Brain microvascular endothelial cell (primary cell): ENCODE results near the gene PADI1.

Experiments used
- DNase-seq: peaks from one replicate; pipeline ENCODE4 v3.0.0-alpha.2; 2020
- H3K27ac ChIP-seq: fragments of 250-450 bp; sonication (Bioruptor Pico); 2 replicates; pipeline ENCODE4 v1.5.1; 2020; ENCODE audit warnings: mild to moderate bottlenecking, moderate library complexity
- H3K27me3 ChIP-seq: fragments of 250-450 bp; sonication (Bioruptor Pico); replicated peaks from 2 replicates; pipeline ENCODE4 v1.5.1; 2020; ENCODE audit warnings: mild to moderate bottlenecking
- H3K36me3 ChIP-seq: fragments of 250-450 bp; sonication (Bioruptor Pico); replicated peaks from 2 replicates; pipeline ENCODE4 v1.5.1; 2020; ENCODE audit warnings: mild to moderate bottlenecking
- H3K4me3 ChIP-seq: 2 replicates; pipeline ENCODE4 v1.5.1; 2011; ENCODE audit warnings: low read depth, mild to moderate bottlenecking, control low read depth, low read length, moderate library complexity
- CTCF ChIP-seq: IDR thresholded peaks from 2 replicates; pipeline ENCODE4 v1.5.1; 2011; ENCODE audit warnings: low read depth, mild to moderate bottlenecking, moderate library complexity, low read length, control low read depth, inconsistent platforms; ENCODE audit errors: missing control alignments
- in situ Hi-C: cut with HindIII; loops from 2 replicates; pipeline ENCODE4 v1.10.0; 2017; ENCODE audit warnings: low sequenced_read_pairs, low pct_ligation_motif_present

The PADI1 gene

GRCh38 chr1:17208546-17208945 is 3.6 kb downstream of the PADI1 start:
- Histone ChIP-seq H3K36me3 (no peaks in the 10 kb centered on the region), H3K27me3 (no peaks in the 10 kb centered on the region), H3K4me3 (no peak overlapping the region), H3K27ac (no peak overlapping the region)
- DNase-seq, result no peak
- no peak for TF ChIP-seq CTCF
- in situ Hi-C loops, result no loop called here

GRCh38 chr1:17209430-17209829 is 4.5 kb downstream of the PADI1 start:
- Histone ChIP-seq H3K27me3 (no peaks in the 10 kb centered on the region), H3K4me3 (no peak overlapping the region), H3K27ac (no peak overlapping the region), H3K36me3 (no peaks in the 10 kb centered on the region)
- TF ChIP-seq CTCF, result no peak
- in situ Hi-C loops, result no loop called here
- no peak for DNase-seq

- in situ Hi-C loops, result no loop called here
- no peak overlapping the region for H3K4me3 ChIP-seq
- H3K27me3 ChIP-seq, result no peaks in the 10 kb centered on the region
- TF ChIP-seq CTCF, result no peak
- no peak for DNase-seq
- H3K36me3 ChIP-seq, result no peaks in the 10 kb centered on the region
- no peak overlapping the region for H3K27ac ChIP-seq
These were observed 5.2 kb downstream of the PADI1 start for GRCh38 chr1:17210176-17210575.

GRCh38 chr1:17211377-17211776 is 6.4 kb downstream of the PADI1 start:
- no peak overlapping the region for H3K4me3 ChIP-seq
- no peak for TF ChIP-seq CTCF
- in situ Hi-C loops, result no loop called here
- no peaks in the 10 kb centered on the region for H3K36me3 ChIP-seq
- no peak overlapping the region for H3K27ac ChIP-seq
- DNase-seq, result no peak
- no peaks in the 10 kb centered on the region for H3K27me3 ChIP-seq

- no peak overlapping the region for H3K27ac ChIP-seq
- in situ Hi-C loops, result no loop called here
- DNase-seq, result no peak
- H3K27me3 ChIP-seq, result no peaks in the 10 kb centered on the region
- no peak for TF ChIP-seq CTCF
- no peaks in the 10 kb centered on the region for H3K36me3 ChIP-seq
- no peak overlapping the region for H3K4me3 ChIP-seq
These were observed 7.1 kb downstream of the PADI1 start for GRCh38 chr1:17212009-17212408.

- no peaks in the 10 kb centered on the region for H3K27me3 ChIP-seq
- no peak for TF ChIP-seq CTCF
- peak; percentile 65 for DNase-seq
- no peaks in the 10 kb centered on the region for H3K36me3 ChIP-seq
- in situ Hi-C loops, result no loop called here
- H3K27ac ChIP-seq, result no peak overlapping the region
- no peak overlapping the region for H3K4me3 ChIP-seq
These were observed 7.7 kb downstream of the PADI1 start for GRCh38 chr1:17212487-17213121.
